IPS-15b (cell line): ENCODE measurements around the gene ANKRD36B.
"Not testable (repeated sequence)": the region's sequence is repeated elsewhere in the genome, so short reads cannot be mapped to it uniquely, and the experiment has no call there.

Experiments used
- H3K27me3 ChIP-seq: one replicate; pipeline ENCODE4 v1.6.1; 2013; ENCODE audit warnings: low read length; ENCODE audit not compliant: control insufficient read depth, insufficient read depth
- H3K36me3 ChIP-seq: one replicate; pipeline ENCODE4 v1.6.1; 2013; ENCODE audit warnings: low read length; ENCODE audit not compliant: control insufficient read depth, insufficient read depth
- H3K4me1 ChIP-seq: one replicate; pipeline ENCODE4 v1.6.1; 2013; ENCODE audit warnings: mild to moderate bottlenecking, low read length; ENCODE audit not compliant: control insufficient read depth, insufficient read depth
- H3K4me3 ChIP-seq: one replicate; pipeline ENCODE4 v1.5.1; 2013; ENCODE audit warnings: low read depth, low read length
- H3K9ac ChIP-seq: one replicate; pipeline ENCODE4 v1.6.1; 2013; ENCODE audit warnings: low read depth, mild to moderate bottlenecking, low read length
- H3K9me3 ChIP-seq: one replicate; pipeline ENCODE4 v1.6.1; 2013; ENCODE audit warnings: mild to moderate bottlenecking, low read length; ENCODE audit not compliant: control insufficient read depth, insufficient read depth

Gene ANKRD36B

DNA sequence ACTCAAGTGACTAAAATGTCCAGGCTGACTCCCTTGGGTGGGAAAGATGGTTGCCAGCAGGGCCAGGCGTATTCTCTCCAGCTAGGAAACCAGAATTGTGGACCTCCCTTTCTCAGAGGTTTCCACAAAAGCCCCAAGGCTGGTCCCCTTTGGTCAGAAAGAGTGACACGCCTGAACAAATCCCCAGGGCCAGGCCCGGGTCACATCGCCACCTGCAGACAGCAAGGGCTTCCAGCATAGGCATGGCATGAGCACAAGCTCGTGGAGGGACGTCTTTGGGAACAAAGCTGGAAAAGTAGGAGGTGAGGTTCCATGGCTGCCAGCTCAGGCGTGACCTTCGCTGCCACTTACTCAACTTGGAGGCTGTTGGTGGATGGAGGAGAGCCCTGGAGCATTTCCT lies 15.4 kb upstream of the ANKRD36B start:
- H3K36me3 ChIP-seq, H3K9ac ChIP-seq, H3K4me1 ChIP-seq, H3K27me3 ChIP-seq, H3K9me3 ChIP-seq, H3K4me3 ChIP-seq: not testable (repeated sequence)

DNA sequence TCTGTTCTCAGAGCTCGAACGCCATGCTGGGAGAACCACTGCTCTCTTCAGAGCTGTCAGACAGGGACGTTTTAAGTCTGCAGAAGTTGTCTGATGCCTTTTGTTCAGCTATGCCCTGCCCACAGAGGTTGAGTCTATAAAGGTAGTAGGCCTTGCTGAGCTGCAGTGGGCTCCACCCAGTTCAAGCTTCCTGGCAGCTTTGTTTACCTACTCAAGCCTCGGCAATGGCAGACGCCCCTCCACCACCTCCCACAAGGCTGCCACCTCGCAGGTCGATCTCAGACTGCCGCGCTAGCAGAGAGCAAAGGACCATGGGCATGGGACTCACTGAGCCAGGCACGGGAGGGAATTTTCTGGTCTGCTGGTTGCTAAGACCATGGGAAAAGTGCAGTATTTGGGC lies 11.9 kb upstream of the ANKRD36B start:
- not testable (repeated sequence) for H3K36me3 ChIP-seq, H3K4me3 ChIP-seq, H3K27me3 ChIP-seq, H3K9ac ChIP-seq, H3K4me1 ChIP-seq, H3K9me3 ChIP-seq

DNA sequence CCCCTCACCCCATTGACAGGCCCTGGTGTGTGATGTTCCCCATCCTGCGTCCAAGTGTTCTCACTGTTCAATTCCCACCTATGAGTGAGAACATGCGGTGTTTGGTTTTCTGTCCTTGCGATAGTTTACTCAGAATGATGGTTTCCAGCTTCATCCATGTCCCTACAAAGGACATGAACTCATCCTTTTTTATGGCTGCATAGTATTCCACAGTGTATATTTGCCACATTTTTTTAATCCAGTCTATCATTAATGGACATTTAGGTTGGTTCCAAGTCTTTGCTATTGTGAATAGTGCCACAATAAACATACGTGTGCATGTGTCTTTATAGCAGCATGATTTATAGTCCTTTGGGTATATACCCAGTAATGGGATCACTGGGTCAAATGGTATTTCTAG lies 6.5 kb upstream of the ANKRD36B start:
- not testable (repeated sequence) for H3K9me3 ChIP-seq, H3K4me3 ChIP-seq, H3K36me3 ChIP-seq, H3K27me3 ChIP-seq, H3K4me1 ChIP-seq, H3K9ac ChIP-seq

DNA sequence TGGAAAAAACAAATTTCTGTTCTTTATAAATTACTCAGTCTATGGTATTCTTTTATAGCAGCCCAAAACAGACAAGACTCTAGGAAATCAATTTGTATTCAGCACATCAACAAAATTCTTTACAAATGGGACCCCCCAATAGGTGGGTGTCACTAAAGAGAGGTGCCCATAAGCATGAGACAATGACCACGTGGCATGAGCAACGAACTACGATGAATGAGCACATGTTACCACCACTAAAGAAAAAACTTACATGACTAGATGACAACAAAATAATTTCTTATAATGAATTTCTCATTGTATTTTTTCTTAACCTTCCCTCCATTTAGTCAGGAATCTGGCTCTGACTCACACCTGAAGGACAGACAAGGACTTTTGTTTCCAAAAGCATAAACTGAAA lies 3.8 kb upstream of the ANKRD36B start:
- not testable (repeated sequence) for H3K27me3 ChIP-seq, H3K4me3 ChIP-seq, H3K4me1 ChIP-seq, H3K9me3 ChIP-seq, H3K36me3 ChIP-seq, H3K9ac ChIP-seq

DNA sequence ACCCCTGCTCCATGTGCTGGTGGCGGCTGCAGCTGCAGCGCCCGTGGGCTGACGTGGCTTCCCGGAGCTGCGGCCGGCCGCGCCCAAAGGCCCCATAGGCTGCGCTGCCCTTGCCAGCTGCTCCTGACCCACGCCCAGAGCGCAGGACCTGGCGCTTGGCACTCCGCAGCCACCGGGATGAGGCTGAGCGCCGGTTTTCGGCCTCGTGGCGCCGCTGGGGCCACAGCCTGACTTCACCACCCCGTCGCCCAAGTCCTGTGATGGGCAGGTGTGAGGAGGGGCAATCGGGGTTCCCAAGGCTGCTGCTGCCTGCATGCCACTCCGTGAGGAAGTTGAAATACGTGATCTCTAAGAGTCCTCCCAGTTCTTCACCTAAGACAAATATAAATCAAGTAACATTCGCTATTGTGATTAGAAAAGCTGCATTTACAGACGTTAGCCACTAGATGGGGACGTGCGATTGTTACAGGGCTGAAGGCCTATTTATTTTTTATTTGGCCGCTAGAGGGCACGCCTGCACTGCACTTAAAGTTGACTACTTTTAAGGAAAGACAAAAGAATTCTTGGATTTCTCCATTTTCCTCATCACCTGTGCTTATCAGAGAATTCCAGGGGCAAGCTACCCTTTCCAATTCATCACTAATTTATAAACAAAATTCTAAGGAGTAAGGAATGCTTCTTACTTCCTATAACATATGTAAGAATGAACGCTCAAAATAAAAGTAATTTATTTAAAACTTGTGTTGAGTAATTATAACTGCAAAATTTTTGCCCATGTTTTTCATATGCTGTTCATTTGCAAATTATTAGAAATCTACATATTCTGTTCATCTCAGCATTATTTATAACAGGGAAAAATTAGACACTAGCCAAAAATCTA lies 1.1 kb upstream of the ANKRD36B start:
- H3K4me1 ChIP-seq, H3K9me3 ChIP-seq, H3K36me3 ChIP-seq, H3K9ac ChIP-seq, H3K27me3 ChIP-seq: not testable (repeated sequence)
- H3K4me3 ChIP-seq = peak overlapping the region; percentile 62

DNA sequence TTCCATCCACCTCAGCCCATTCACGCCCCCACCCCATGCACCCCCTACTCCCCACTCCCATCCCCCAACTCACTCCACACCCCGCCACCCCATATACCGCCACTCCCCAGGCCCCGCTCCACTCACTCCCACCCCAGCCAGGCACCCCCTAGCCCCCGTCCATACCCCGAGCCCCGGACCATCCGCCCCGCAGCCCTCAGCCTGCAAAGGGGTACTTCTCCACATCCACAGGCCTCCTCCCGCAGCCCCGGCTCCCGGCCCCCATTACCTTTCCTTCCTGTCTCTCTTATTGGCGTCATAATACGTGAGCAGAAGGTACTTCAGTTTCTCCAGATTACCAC lies 450 bp downstream of the ANKRD36B start:
- H3K9me3 ChIP-seq, H3K36me3 ChIP-seq, H3K27me3 ChIP-seq, H3K9ac ChIP-seq, H3K4me1 ChIP-seq: not testable (repeated sequence)
- H3K4me3 ChIP-seq = peak overlapping the region; percentile 69

DNA sequence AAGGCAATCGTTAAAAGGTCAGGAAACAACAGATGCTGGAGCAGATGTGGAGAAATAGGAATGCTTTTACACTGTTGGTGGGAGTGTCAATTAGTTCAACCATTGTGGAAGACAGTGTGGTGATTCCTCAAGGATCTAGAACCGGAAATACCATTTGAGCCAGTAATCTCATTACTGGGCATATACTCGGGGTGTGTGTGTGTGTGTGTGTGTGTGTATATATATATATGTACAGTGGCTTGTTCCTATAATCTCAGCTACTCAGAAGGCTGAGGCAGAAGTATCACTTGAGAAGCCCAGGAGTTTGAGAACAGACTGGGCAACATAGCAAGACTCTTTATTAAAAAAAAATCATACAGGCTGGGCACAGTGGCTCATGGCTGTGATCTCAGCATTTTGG lies 24.0 kb downstream of the ANKRD36B start:
- not testable (repeated sequence) for H3K4me1 ChIP-seq, H3K36me3 ChIP-seq, H3K27me3 ChIP-seq, H3K9me3 ChIP-seq, H3K9ac ChIP-seq, H3K4me3 ChIP-seq

DNA sequence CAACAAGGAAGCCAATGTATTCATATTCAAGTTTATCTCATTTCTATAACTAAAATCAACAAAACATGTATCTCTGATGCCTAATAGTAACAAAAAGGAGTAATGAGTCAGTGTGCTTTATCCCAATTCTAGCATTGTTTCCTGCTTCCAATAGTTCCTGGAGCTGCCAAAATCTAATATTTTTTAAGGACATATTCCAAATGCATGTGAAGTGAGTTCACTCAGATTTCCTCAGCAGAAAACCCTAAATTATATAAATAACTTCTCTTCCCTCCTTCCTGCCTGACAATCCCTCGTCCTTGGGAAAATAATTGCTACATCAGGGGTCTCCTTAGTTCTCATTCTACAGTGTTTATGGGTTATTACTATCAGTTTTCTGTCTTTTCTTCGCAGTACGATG lies 37.3 kb downstream of the ANKRD36B start:
- H3K36me3 ChIP-seq, H3K4me1 ChIP-seq, H3K27me3 ChIP-seq, H3K4me3 ChIP-seq, H3K9ac ChIP-seq, H3K9me3 ChIP-seq: not testable (repeated sequence)

DNA sequence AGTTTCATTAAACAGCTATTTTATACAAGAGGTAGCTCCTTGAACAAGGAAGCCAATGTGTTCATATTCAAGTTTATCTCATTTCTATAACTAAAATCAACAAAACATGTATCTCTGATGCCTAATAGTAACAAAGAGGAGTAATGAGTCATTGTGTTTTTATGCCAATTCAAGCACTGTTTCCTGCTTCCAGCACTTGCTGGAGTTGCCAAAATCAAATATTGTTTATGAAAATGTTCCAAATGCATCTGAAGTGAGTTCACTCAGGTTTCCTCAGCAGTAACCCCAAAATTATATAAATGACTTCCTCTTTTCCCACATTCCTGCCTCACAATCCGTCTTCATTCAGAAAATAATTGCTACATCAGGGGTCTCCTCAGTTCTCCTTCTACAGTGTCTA lies 39.2 kb downstream of the ANKRD36B start:
- not testable (repeated sequence) for H3K4me1 ChIP-seq, H3K27me3 ChIP-seq, H3K36me3 ChIP-seq, H3K4me3 ChIP-seq, H3K9me3 ChIP-seq, H3K9ac ChIP-seq

DNA sequence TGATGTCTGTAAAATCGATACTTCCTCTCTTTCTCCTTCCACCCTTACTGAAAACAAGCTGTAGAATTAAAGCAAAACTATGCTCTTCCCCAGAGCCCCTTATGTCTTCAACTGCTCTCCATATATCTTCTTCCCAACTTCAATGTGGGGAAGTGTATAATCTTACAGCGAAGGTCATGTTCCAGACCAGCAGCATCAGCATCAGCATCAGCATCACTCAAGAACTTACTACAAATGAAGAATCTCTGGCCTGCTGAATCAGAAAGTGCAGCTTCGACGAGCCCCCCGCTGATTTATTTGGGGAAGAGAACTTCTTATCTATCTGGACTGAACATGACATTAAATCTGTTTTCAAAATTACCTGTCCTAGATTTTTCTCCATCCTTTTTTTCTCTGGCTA lies 40.6 kb downstream of the ANKRD36B start:
- H3K27me3 ChIP-seq, H3K4me3 ChIP-seq, H3K36me3 ChIP-seq, H3K9ac ChIP-seq, H3K4me1 ChIP-seq, H3K9me3 ChIP-seq: not testable (repeated sequence)

DNA sequence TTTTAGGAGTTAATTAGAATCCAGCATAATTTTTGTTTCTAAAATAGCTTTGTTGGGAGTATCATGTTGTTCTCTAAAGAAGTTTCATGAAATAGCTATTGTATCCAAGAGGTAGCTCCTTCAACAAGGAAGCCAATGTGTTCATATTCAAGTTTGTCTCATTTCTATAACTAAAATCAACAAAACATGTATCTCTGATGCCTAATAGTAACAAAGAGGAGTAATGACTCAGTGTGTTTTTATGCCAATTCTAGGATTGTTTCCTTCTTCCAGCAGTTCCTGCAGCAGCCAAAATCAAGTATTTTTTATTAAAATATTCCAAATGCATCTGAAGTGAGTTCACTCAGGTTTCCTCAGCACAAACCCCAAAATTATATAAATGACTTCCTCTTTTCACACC lies 41.1 kb downstream of the ANKRD36B start:
- not testable (repeated sequence) for H3K9ac ChIP-seq, H3K4me3 ChIP-seq, H3K36me3 ChIP-seq

DNA sequence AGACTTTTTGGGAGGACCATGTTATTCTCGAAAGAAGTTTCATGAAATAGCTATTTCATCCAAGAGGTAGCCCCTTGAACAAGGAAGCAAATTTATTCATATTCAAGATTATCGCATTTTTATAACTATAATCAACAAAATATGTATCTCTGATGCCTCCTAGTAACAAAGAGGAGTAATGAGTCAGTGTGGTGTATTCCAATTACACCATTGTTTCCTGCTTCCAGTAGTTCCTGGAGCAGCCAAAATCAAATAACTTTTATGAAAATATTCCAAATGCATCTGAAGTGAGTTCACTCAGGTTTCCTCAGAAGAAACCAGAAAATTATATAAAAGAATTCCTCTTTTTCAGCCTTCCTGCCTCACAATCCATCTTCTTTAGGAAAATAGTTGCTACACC lies 43.0 kb downstream of the ANKRD36B start:
- no peak overlapping the region for H3K9ac ChIP-seq
- no peaks in the 10 kb centered on the region for H3K27me3 ChIP-seq
- H3K9me3 ChIP-seq = no peaks in the 10 kb centered on the region
- no peaks in the 10 kb centered on the region for H3K36me3 ChIP-seq
- no peak overlapping the region for H3K4me3 ChIP-seq
- H3K4me1 ChIP-seq = no peaks in the 10 kb centered on the region

More for the DNA sequence above, 41.1 kb downstream of the ANKRD36B start:
- H3K27me3 ChIP-seq, H3K9me3 ChIP-seq, H3K4me1 ChIP-seq: not testable (repeated sequence)

DNA sequence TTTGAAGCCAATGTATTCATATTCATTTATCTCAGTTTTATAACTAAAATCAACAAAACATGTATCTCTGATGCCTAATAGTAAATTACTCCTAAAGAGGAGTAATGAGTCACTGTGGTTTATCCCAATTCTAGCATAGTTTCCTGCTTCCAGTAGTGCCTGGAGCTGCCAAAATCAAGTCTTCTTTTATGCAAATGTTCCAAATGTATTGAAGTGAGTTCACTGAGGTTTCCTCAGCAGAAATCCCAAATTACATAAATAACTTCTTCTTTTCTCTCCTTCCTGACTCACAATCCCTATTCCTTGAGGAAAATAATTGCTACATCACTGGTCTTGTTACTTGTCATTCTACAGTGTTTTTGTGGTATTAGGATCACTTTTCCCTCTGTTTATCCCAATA lies 44.8 kb downstream of the ANKRD36B start:
- H3K9ac ChIP-seq, H3K4me3 ChIP-seq, H3K27me3 ChIP-seq, H3K4me1 ChIP-seq, H3K9me3 ChIP-seq, H3K36me3 ChIP-seq: not testable (repeated sequence)
